NCI-H1092 treated with DMSO at 0.1 percent for 48 hours (cell line): ENCODE results near the gene BRPF3.
A peak's percentile ranks its signal among the peaks of the same experiment; 100 is the strongest.

Experiments used
- DNase-seq: peaks from one replicate; lab custom pipeline; 2025; lab: John Stamatoyannopoulos, UW

Gene BRPF3

GRCh38 chr6:36196113-36196879 is at the start of gene BRPF3:
Gene BRPF3, plus strand, starts transcription at chr6:36196744. Its CDS starts 3,579 bp downstream, at chr6:36200323.
- DNase-seq = peak; percentile 64

- DNase-seq = no peak
Observed at GRCh38 chr6:36147294-36147693, 49.2 kb upstream of the BRPF3 start.

GRCh38 chr6:36149476-36149875 is 47.1 kb upstream of the BRPF3 start:
- no peak for DNase-seq

- DNase-seq = no peak
Observed at GRCh38 chr6:36150283-36150682, 46.3 kb upstream of the BRPF3 start.

GRCh38 chr6:36154286-36154685 is 42.3 kb upstream of the BRPF3 start:
- no peak for DNase-seq

- DNase-seq = no peak
Observed at GRCh38 chr6:36155662-36156061, 40.9 kb upstream of the BRPF3 start.

- DNase-seq = no peak
Observed at GRCh38 chr6:36160147-36160760, 36.3 kb upstream of the BRPF3 start.

- no peak for DNase-seq
Observed at GRCh38 chr6:36169023-36170007, 27.2 kb upstream of the BRPF3 start.

GRCh38 chr6:36170704-36171103 is 25.8 kb upstream of the BRPF3 start:
- DNase-seq = no peak

- DNase-seq = no peak
Observed at GRCh38 chr6:36171573-36171972, 25.0 kb upstream of the BRPF3 start.

GRCh38 chr6:36177166-36177565 is 19.4 kb upstream of the BRPF3 start:
- DNase-seq = no peak

- DNase-seq = no peak
Observed at GRCh38 chr6:36178544-36178943, 18.0 kb upstream of the BRPF3 start.

- no peak for DNase-seq
Observed at GRCh38 chr6:36180126-36180525, 16.4 kb upstream of the BRPF3 start.

GRCh38 chr6:36184311-36184710 is 12.2 kb upstream of the BRPF3 start:
- no peak for DNase-seq

GRCh38 chr6:36186199-36186598 is 10.3 kb upstream of the BRPF3 start:
- DNase-seq = no peak

- no peak for DNase-seq
Observed at GRCh38 chr6:36187446-36187845, 9.1 kb upstream of the BRPF3 start.

- DNase-seq = no peak
Observed at GRCh38 chr6:36195471-36196112, 952 bp upstream of the BRPF3 start.

GRCh38 chr6:36196880-36197548 is 470 bp downstream of the BRPF3 start:
- peak; percentile 92 for DNase-seq

GRCh38 chr6:36197739-36198221 is 1.2 kb downstream of the BRPF3 start:
- DNase-seq = peak; percentile 81

- no peak for DNase-seq
Observed at GRCh38 chr6:36198986-36199385, 2.4 kb downstream of the BRPF3 start.
